ENCODE data around the gene RAI1. TPM values are rescaled to one million over a fixed set of nuclear protein-coding genes. Genes with fewer than 3 reads are reported as not detected.

Gene RAI1
- total and polyA plus RNA-seq, 12 donors = 4.2 to 37.3 (median 26.9) TPM

GRCh38 chr17:17831208-17832031 lies 150.2 kb downstream of the RAI1 start:
- Histone ChIP-seq H3K4me1 (replicated peaks in 1 of 2) (peaks cover 35 to 63% of the 10 kb centered on the region in 2 donors), H3K9me3 (replicated peaks in 1 of 3) (no peaks in the 10 kb centered on the region), H3K27ac (peak overlapping the region in 3 of 5 donors; percentile 72 to 77 (median 74)), H3K27me3 (no peaks in the 10 kb centered on the region), H3K36me3 (replicated peaks in 1 of 2) (no peaks in the 10 kb centered on the region), H3K4me3 (no peak overlapping the region)
- 42 to 66% (median 54%) methylated on average over 6 to 12 of the region's 12 CpGs for WGBS, 4 donors
- intact Hi-C loops (cut with DNase I) = no loop called here
- TF ChIP-seq POLR2A (IDR thresholded peaks at IDR 0.05) = no peak
- no peak for TF ChIP-seq CTCF (IDR thresholded peaks at IDR 0.05)
- peak in 6 of 7 donors; percentile 72 to 85 (median 79) for DNase-seq

- DNase-seq = no peak
- no peaks in the 10 kb centered on the region for H3K27me3 ChIP-seq
- 72 to 83% (median 77%) methylated on average over 2 of the region's 2 CpGs for WGBS, 4 donors
- H3K9me3 ChIP-seq (replicated peaks in 1 of 3) = no peaks in the 10 kb centered on the region
- no peak for TF ChIP-seq CTCF (IDR thresholded peaks at IDR 0.05)
- TF ChIP-seq POLR2A (IDR thresholded peaks at IDR 0.05) = no peak
- H3K4me1 ChIP-seq (replicated peaks in 1 of 2) = peaks cover 37 to 62% of the 10 kb centered on the region in 2 donors
- no peak overlapping the region for H3K4me3 ChIP-seq
- intact Hi-C loops (cut with DNase I) = no loop called here
- no peaks in the 10 kb centered on the region for H3K36me3 ChIP-seq (replicated peaks in 1 of 2)
- peak overlapping the region in 3 of 5 donors; percentile 72 to 77 (median 74) for H3K27ac ChIP-seq
Measured at GRCh38 chr17:17832032-17832363, 150.7 kb downstream of the RAI1 start.

GRCh38 chr17:17833658-17834357 lies 152.6 kb downstream of the RAI1 start:
- H3K9me3 ChIP-seq (replicated peaks in 1 of 3) = no peaks in the 10 kb centered on the region
- intact Hi-C loops (cut with DNase I) = no loop called here
- no peaks in the 10 kb centered on the region for H3K27me3 ChIP-seq
- no peaks in the 10 kb centered on the region for H3K36me3 ChIP-seq (replicated peaks in 1 of 2)
- H3K4me1 ChIP-seq (replicated peaks in 1 of 2) = peaks cover 55 to 80% of the 10 kb centered on the region in 2 donors
- H3K4me3 ChIP-seq = no peak overlapping the region
- WGBS, 4 donors = 70 to 78% (median 74%) methylated on average over 8 of the region's 8 CpGs
- no peak for DNase-seq
- TF ChIP-seq POLR2A (IDR thresholded peaks at IDR 0.05) (no peak), CTCF (IDR thresholded peaks at IDR 0.05) (no peak)
- H3K27ac ChIP-seq = peak overlapping the region in 3 of 5 donors; percentile 98 to 100 (median 99)

- Histone ChIP-seq H3K9me3 (replicated peaks in 1 of 3) (no peaks in the 10 kb centered on the region), H3K27ac (peak overlapping the region; percentile 19 to 100 (median 99)), H3K27me3 (no peaks in the 10 kb centered on the region), H3K4me3 (no peak overlapping the region), H3K4me1 (replicated peaks in 1 of 2) (peaks cover 55 to 84% of the 10 kb centered on the region in 2 donors), H3K36me3 (replicated peaks in 1 of 2) (no peaks in the 10 kb centered on the region)
- DNase-seq = peak in 2 of 7 donors; percentile 41 to 65
- intact Hi-C loops (cut with DNase I) = no loop called here
- whole genome bisulfite sequencing, 4 donors = 32 to 53% (median 45%) methylated on average over 4 of the region's 4 CpGs
- TF ChIP-seq CTCF (IDR thresholded peaks at IDR 0.05) (no peak), POLR2A (IDR thresholded peaks at IDR 0.05) (no peak)
Measured at GRCh38 chr17:17834974-17835373, 153.7 kb downstream of the RAI1 start.

Data from adrenal gland (tissue), 12 donors.